Fibroblast of lung (primary cell): ENCODE measurements around the gene WHRN. TPM values are rescaled to one million over a fixed set of nuclear protein-coding genes. Genes with fewer than 3 reads are reported as not detected.

Source experiments
- DNase-seq, 2 donors: peaks; one replicate each; pipeline versions ENCODE4 v3.0.0 to v3.0.0-alpha.2; 2010; ENCODE audit warnings: low read depth in 2 of 2
- H2AFZ ChIP-seq: 2 replicates; pipeline ENCODE4 v1.5.1; 2012; ENCODE audit warnings: low read length, control low read depth, inconsistent platforms
- H3K27ac ChIP-seq: 2 replicates; pipeline ENCODE4 v1.5.1; 2011; ENCODE audit warnings: low read length, control low read depth; ENCODE audit not compliant: insufficient read depth
- H3K27me3 ChIP-seq: 2 replicates; pipeline ENCODE4 v1.5.1; 2011; ENCODE audit warnings: mild to moderate bottlenecking, low read length; ENCODE audit not compliant: control insufficient read depth, insufficient read depth
- H3K36me3 ChIP-seq: 2 replicates; pipeline ENCODE4 v1.5.1; 2011; ENCODE audit warnings: low read length; ENCODE audit not compliant: control insufficient read depth, insufficient read depth
- H3K4me1 ChIP-seq: 2 replicates; pipeline ENCODE4 v1.5.1; 2011; ENCODE audit warnings: low read length; ENCODE audit not compliant: control insufficient read depth, insufficient read depth; ENCODE audit errors: extremely low read depth
- H3K4me2 ChIP-seq: 2 replicates; pipeline ENCODE4 v1.5.1; 2011; ENCODE audit warnings: low read length, control low read depth; ENCODE audit not compliant: insufficient read depth; ENCODE audit errors: extremely low read depth
- H3K4me3 ChIP-seq, 4 experiments: fragments of 200-600 bp in 1 of 4; sonication (generic) in 1 of 4; replicated peaks in 1 of 4; 2 replicates each; pipeline ENCODE4 v1.5.1; 2011 to 2016; ENCODE audit warnings: low read length in 4 of 4, low read depth in 3 of 4, mild to moderate bottlenecking in 3 of 4, control low read depth in 2 of 4, inconsistent platforms in 1 of 4, mixed read lengths in 1 of 4; ENCODE audit not compliant: insufficient read depth in 1 of 4; ENCODE audit errors: control extremely low read depth in 1 of 4
- H3K79me2 ChIP-seq: 2 replicates; pipeline ENCODE4 v1.5.1; 2012; ENCODE audit warnings: mild to moderate bottlenecking, low read length, inconsistent platforms; ENCODE audit not compliant: control insufficient read depth, insufficient read depth
- H3K9ac ChIP-seq: 2 replicates; pipeline ENCODE4 v1.5.1; 2011; ENCODE audit warnings: mild to moderate bottlenecking, low read length, control low read depth; ENCODE audit not compliant: insufficient read depth
- H3K9me3 ChIP-seq: 2 replicates; pipeline ENCODE4 v1.5.1; 2012; ENCODE audit warnings: low read depth, low read length; ENCODE audit not compliant: control insufficient read depth, insufficient read depth
- H4K20me1 ChIP-seq: 2 replicates; pipeline ENCODE4 v1.5.1; 2011; ENCODE audit warnings: low read length; ENCODE audit not compliant: control insufficient read depth, insufficient read depth; ENCODE audit errors: extremely low read depth
- CTCF ChIP-seq, 2 donors: IDR thresholded peaks in 1 of 2; conservative IDR thresholded peaks in 1 of 2; 1 replicate in 1 of 2; 2 replicates in 1 of 2; pipeline ENCODE4 v1.5.1; 2011 to 2012; ENCODE audit warnings: low read length in 2 of 2, control low read depth in 1 of 2, inconsistent platforms in 1 of 2, low read depth in 1 of 2, mild to moderate bottlenecking in 1 of 2
- EZH2 ChIP-seq: IDR thresholded peaks from 2 replicates; pipeline ENCODE4 v1.5.1; 2012; ENCODE audit warnings: low read length, control low read depth, mild to moderate bottlenecking; ENCODE audit errors: missing control alignments
- polyA plus RNA-seq, 2 donors: library from polyadenylated mRNA; depleted of rRNA in 1 of 2; stranded (reverse) in 1 of 2; unstranded in 1 of 2; fragments of >200 nt; gene quantifications; 2 replicates each; pipeline ENCODE4 v1.2.1, GENCODE V29; 2011 to 2012; ENCODE audit warnings: missing spikeins in 1 of 2
- total RNA-seq: library from RNA; depleted of rRNA; stranded (reverse); fragments of >200 nt; gene quantifications from 2 replicates; pipeline ENCODE4 v1.2.1, GENCODE V29; 2014

WHRN gene
- total and polyA plus RNA-seq, 2 donors (not counting 1 experiment from before 2014, with no cell fraction given) = 0.16 to 1.8 TPM

- Histone ChIP-seq H3K36me3 (no peaks in the 10 kb centered on the region), H2AFZ (no peak overlapping the region), H3K79me2 (no peaks in the 10 kb centered on the region), H3K9me3 (no peaks in the 10 kb centered on the region), H3K9ac (no peak overlapping the region), H3K27ac (no peak overlapping the region), H4K20me1 (no peaks in the 10 kb centered on the region), H3K4me3 (no peak overlapping the region), H3K4me2 (no peak overlapping the region), H3K4me1 (no peaks in the 10 kb centered on the region), H3K27me3 (peaks cover 10% of the 10 kb centered on the region)
- TF ChIP-seq CTCF (conservative IDR thresholded peaks at IDR 0.05 in 1 of 2, IDR thresholded peaks at IDR 0.05 in 1 of 2; ENCODE audit: low read depth in 1 of 2, low read length in 2 of 2) = no peak
- no peak for TF ChIP-seq EZH2
- no peak for DNase-seq
Measured at GRCh38 chr9:114419796-114420195, 85.5 kb downstream of the WHRN start.

- no peaks in the 10 kb centered on the region for H4K20me1 ChIP-seq
- H3K4me3 ChIP-seq = no peak overlapping the region
- TF ChIP-seq CTCF (conservative IDR thresholded peaks at IDR 0.05 in 1 of 2, IDR thresholded peaks at IDR 0.05 in 1 of 2; ENCODE audit: low read depth in 1 of 2, low read length in 2 of 2) (no peak), EZH2 (no peak)
- H3K27me3 ChIP-seq = peaks cover 10% of the 10 kb centered on the region
- DNase-seq = no peak
- H3K36me3 ChIP-seq = no peaks in the 10 kb centered on the region
- no peaks in the 10 kb centered on the region for H3K79me2 ChIP-seq
- H3K4me1 ChIP-seq = no peaks in the 10 kb centered on the region
- H3K27ac ChIP-seq = no peak overlapping the region
- H3K9ac ChIP-seq = no peak overlapping the region
- H3K4me2 ChIP-seq = no peak overlapping the region
- no peak overlapping the region for H2AFZ ChIP-seq
- no peaks in the 10 kb centered on the region for H3K9me3 ChIP-seq
Measured at GRCh38 chr9:114418053-114418452, 87.2 kb downstream of the WHRN start.

- Histone ChIP-seq H3K79me2 (no peaks in the 10 kb centered on the region), H4K20me1 (no peaks in the 10 kb centered on the region), H3K27me3 (peaks cover 10% of the 10 kb centered on the region), H3K27ac (no peak overlapping the region), H2AFZ (no peak overlapping the region), H3K9ac (no peak overlapping the region), H3K4me1 (no peaks in the 10 kb centered on the region), H3K4me2 (no peak overlapping the region), H3K9me3 (no peaks in the 10 kb centered on the region), H3K36me3 (no peaks in the 10 kb centered on the region), H3K4me3 (no peak overlapping the region)
- TF ChIP-seq EZH2 (no peak), CTCF (conservative IDR thresholded peaks at IDR 0.05 in 1 of 2, IDR thresholded peaks at IDR 0.05 in 1 of 2; ENCODE audit: low read depth in 1 of 2, low read length in 2 of 2) (peak in 1 of 2 donors; percentile 28)
- peak; percentile 56 to 87 for DNase-seq
Measured at GRCh38 chr9:114417511-114417910, 87.8 kb downstream of the WHRN start.
